Hepatocyte (in vitro differentiated cells): ENCODE results near the gene IFNL4.

ENCODE experiments used
- CTCF ChIP-seq: fragments of 200-600 bp; sonication (generic); IDR thresholded peaks from 2 replicates; pipeline ENCODE4 v1.5.1; 2016; ENCODE audit warnings: antibody characterized with exemption, mild to moderate bottlenecking; ENCODE audit not compliant: poor library complexity
- EZH2 ChIP-seq: fragments of 200-600 bp; sonication (generic); IDR thresholded peaks from 2 replicates; pipeline ENCODE4 v1.6.1; 2016; ENCODE audit warnings: antibody characterized with exemption, mild to moderate bottlenecking, borderline replicate concordance

DNA sequence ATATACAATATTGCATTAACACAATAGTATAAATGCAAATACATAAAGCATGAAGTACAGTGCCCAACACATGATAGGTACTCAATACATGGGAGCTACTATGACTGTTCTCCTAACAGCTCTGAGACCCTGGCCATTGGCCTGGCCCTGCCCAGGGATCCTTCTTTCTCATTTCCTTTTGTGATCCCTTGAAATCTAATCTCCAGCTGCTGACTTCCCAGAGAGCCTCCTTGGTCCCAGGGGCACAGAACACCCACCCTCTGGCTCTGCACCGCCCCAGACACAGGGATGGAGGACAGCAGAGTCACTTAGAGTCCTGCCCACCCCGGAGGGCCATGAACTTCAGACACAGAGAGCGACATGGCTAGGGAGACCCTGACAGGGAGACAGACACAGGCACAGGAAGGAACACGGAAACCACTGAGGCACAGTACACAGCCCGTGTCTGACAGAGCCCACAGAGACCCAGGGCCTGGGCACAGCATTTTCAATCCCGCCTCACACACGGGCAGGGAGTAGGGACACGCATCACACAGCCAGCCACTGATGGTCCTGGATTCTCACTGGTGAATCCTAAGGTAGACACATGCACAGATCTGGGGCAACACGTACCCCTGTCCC is 40.4 kb downstream of the IFNL4 start:
- TF ChIP-seq CTCF, result no peak
- no peak for TF ChIP-seq EZH2
